Ectodermal cell (in vitro differentiated cells): ENCODE measurements around the gene PIK3R1.
"Not testable (repeated sequence)": the region's sequence is repeated elsewhere in the genome, so short reads cannot be mapped to it uniquely, and the experiment has no call there.

Experiments
- H3K27ac ChIP-seq: 2 replicates; pipeline ENCODE4 v1.7.0; 2013; ENCODE audit warnings: mild to moderate bottlenecking, low read depth, low read length; ENCODE audit not compliant: insufficient read depth, poor library complexity, severe bottlenecking
- H3K27me3 ChIP-seq: 2 replicates; pipeline ENCODE4 v1.7.0; 2013; ENCODE audit warnings: mild to moderate bottlenecking, low read length; ENCODE audit not compliant: insufficient read depth, control insufficient read depth, poor library complexity, severe bottlenecking
- H3K36me3 ChIP-seq: one replicate; pipeline ENCODE4 v1.7.0; 2013; ENCODE audit warnings: low read length; ENCODE audit not compliant: control insufficient read depth, insufficient read depth
- H3K4me1 ChIP-seq: one replicate; pipeline ENCODE4 v1.7.0; 2013; ENCODE audit warnings: low read length; ENCODE audit not compliant: control insufficient read depth, insufficient read depth
- H3K4me3 ChIP-seq: 2 replicates; pipeline ENCODE4 v1.7.0; 2013; ENCODE audit warnings: low read depth, low read length, control low read depth; ENCODE audit not compliant: insufficient read depth
- H3K9me3 ChIP-seq: 2 replicates; pipeline ENCODE4 v1.7.0; 2013; ENCODE audit warnings: mild to moderate bottlenecking, low read length, moderate library complexity; ENCODE audit not compliant: control insufficient read depth
- WGBS, 2 experiments: methylation state at CpG; one replicate each; pipeline ENCODE4 v1.1.7; 2013; ENCODE audit warnings: missing lambda C conversion rate in 2 of 2; 5-methylcytosine and 5-hydroxymethylcytosine counted together

PIK3R1 gene

GRCh38 chr5:68192679-68193060 lies 22.9 kb upstream of the PIK3R1 start:
- Histone ChIP-seq H3K27ac (no peak overlapping the region), H3K4me1 (peaks cover 10% of the 10 kb centered on the region), H3K9me3 (no peaks in the 10 kb centered on the region), H3K36me3 (no peaks in the 10 kb centered on the region), H3K27me3 (peaks cover 5% of the 10 kb centered on the region), H3K4me3 (no peak overlapping the region)
- whole genome bisulfite sequencing, 2 experiments = 90 to 98% methylated on average over 3 of the region's 3 CpGs

GRCh38 chr5:68193481-68194036 lies 22.0 kb upstream of the PIK3R1 start:
- WGBS, 2 experiments = 26 to 32% methylated on average over 3 of the region's 3 CpGs
- Histone ChIP-seq H3K4me1 (peaks cover 10% of the 10 kb centered on the region), H3K27ac (no peak overlapping the region), H3K36me3 (no peaks in the 10 kb centered on the region), H3K27me3 (no peaks in the 10 kb centered on the region), H3K9me3 (no peaks in the 10 kb centered on the region), H3K4me3 (no peak overlapping the region)

- H3K4me1 ChIP-seq = peaks cover 10% of the 10 kb centered on the region
- H3K4me3 ChIP-seq = no peak overlapping the region
Observed at GRCh38 chr5:68194386-68194785, 21.2 kb upstream of the PIK3R1 start.

GRCh38 chr5:68195137-68195536 lies 20.4 kb upstream of the PIK3R1 start:
- no peak overlapping the region for H3K27ac ChIP-seq
- H3K9me3 ChIP-seq = no peaks in the 10 kb centered on the region
- 94 to 100% methylated on average over 2 to 3 of the region's 3 CpGs for WGBS, 2 experiments
- no peaks in the 10 kb centered on the region for H3K27me3 ChIP-seq
- peaks cover 10% of the 10 kb centered on the region for H3K4me1 ChIP-seq
- H3K4me3 ChIP-seq = no peak overlapping the region
- no peaks in the 10 kb centered on the region for H3K36me3 ChIP-seq

More at GRCh38 chr5:68194386-68194785, 21.2 kb upstream of the PIK3R1 start:
- WGBS, 2 experiments = 72 to 77% methylated on average over 2 of the region's 2 CpGs
- H3K27ac ChIP-seq = no peak overlapping the region
- H3K36me3 ChIP-seq = no peaks in the 10 kb centered on the region
- H3K27me3 ChIP-seq = no peaks in the 10 kb centered on the region
- H3K9me3 ChIP-seq = no peaks in the 10 kb centered on the region

GRCh38 chr5:68196876-68197275 lies 18.7 kb upstream of the PIK3R1 start:
- Histone ChIP-seq H3K27ac (no peak overlapping the region), H3K4me3 (no peak overlapping the region), H3K9me3 (no peaks in the 10 kb centered on the region), H3K36me3 (no peaks in the 10 kb centered on the region), H3K27me3 (no peaks in the 10 kb centered on the region), H3K4me1 (peaks cover 10% of the 10 kb centered on the region)
- 96 to 97% methylated on average over 6 of the region's 6 CpGs for WGBS, 2 experiments

- Histone ChIP-seq H3K27ac (no peak overlapping the region), H3K4me1 (no peaks in the 10 kb centered on the region), H3K36me3 (no peaks in the 10 kb centered on the region), H3K9me3 (no peaks in the 10 kb centered on the region), H3K4me3 (no peak overlapping the region), H3K27me3 (no peaks in the 10 kb centered on the region)
- 91 to 95% methylated on average over 4 of the region's 4 CpGs for WGBS, 2 experiments
Observed at GRCh38 chr5:68200288-68200687, 15.3 kb upstream of the PIK3R1 start.

GRCh38 chr5:68210654-68211053 lies 4.9 kb upstream of the PIK3R1 start:
- not testable (repeated sequence) for H3K27ac ChIP-seq, H3K36me3 ChIP-seq, H3K4me1 ChIP-seq, H3K9me3 ChIP-seq, H3K4me3 ChIP-seq
- WGBS, 2 experiments = 90 to 91% methylated on average over 4 of the region's 4 CpGs
- H3K27me3 ChIP-seq = peaks cover 18% of the 10 kb centered on the region

- no peaks in the 10 kb centered on the region for H3K36me3 ChIP-seq
- H3K9me3 ChIP-seq = no peaks in the 10 kb centered on the region
- H3K27me3 ChIP-seq = peaks cover 39% of the 10 kb centered on the region
- peak overlapping the region; percentile 81 for H3K4me3 ChIP-seq
- 1% methylated on average over 28 to 33 of the region's 37 CpGs for WGBS, 2 experiments
- peak overlapping the region; percentile 73 for H3K27ac ChIP-seq
- peaks cover 3% of the 10 kb centered on the region for H3K4me1 ChIP-seq
Observed at GRCh38 chr5:68214482-68215207, 911 bp upstream of the PIK3R1 start.

GRCh38 chr5:68215898-68216244 lies 315 bp downstream of the PIK3R1 start:
- WGBS, 2 experiments = 0% methylated on average over 38 of the region's 38 CpGs
- H3K36me3 ChIP-seq = no peaks in the 10 kb centered on the region

GRCh38 chr5:68216245-68217046 lies 890 bp downstream of the PIK3R1 start:
- Histone ChIP-seq H3K27ac (peak overlapping the region; percentile 65), H3K9me3 (no peaks in the 10 kb centered on the region), H3K27me3 (peaks cover 39% of the 10 kb centered on the region), H3K4me3 (peak overlapping the region; percentile 81), H3K4me1 (peaks cover 3% of the 10 kb centered on the region), H3K36me3 (no peaks in the 10 kb centered on the region)
- WGBS, 2 experiments = 0 to 1% methylated on average over 49 of the region's 49 CpGs

More at GRCh38 chr5:68215898-68216244, 315 bp downstream of the PIK3R1 start:
- Histone ChIP-seq H3K9me3 (no peaks in the 10 kb centered on the region), H3K4me1 (peaks cover 3% of the 10 kb centered on the region), H3K27me3 (peaks cover 39% of the 10 kb centered on the region), H3K4me3 (peak overlapping the region; percentile 81), H3K27ac (peak overlapping the region; percentile 56)
